NCI-H1436 treated with DMSO at 0.1 percent for 48 hours (cell line): Measurements from ENCODE around the gene PACRG.

Source experiments
- DNase-seq: peaks from one replicate; lab custom pipeline; 2025; lab: John Stamatoyannopoulos, UW

Gene PACRG

GRCh38 chr6:163085861-163086623, 358.3 kb downstream of the PACRG start:
- DNase-seq, result no peak

- DNase-seq, result no peak
Measured at GRCh38 chr6:163086624-163086920, 358.8 kb downstream of the PACRG start.

DNA sequence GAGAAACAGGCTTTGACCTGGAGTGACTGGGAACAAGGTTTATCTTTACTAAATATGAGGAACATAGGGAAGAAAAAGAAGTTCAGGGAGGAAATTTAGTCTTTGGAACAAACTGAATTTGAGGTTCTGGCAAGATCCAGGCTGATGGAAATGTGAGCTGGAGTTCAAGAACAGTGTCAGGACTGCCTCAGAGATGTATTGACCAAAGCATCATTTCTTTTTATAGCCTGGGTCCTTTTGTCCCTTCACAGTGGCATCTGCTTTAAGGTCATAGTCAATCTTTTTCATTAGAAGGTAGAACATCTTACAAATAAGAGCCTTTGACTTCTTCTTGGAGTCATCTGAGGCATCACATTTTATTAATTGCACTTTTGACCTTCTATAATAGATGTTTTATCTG, 360.2 kb downstream of the PACRG start:
- no peak for DNase-seq

DNA sequence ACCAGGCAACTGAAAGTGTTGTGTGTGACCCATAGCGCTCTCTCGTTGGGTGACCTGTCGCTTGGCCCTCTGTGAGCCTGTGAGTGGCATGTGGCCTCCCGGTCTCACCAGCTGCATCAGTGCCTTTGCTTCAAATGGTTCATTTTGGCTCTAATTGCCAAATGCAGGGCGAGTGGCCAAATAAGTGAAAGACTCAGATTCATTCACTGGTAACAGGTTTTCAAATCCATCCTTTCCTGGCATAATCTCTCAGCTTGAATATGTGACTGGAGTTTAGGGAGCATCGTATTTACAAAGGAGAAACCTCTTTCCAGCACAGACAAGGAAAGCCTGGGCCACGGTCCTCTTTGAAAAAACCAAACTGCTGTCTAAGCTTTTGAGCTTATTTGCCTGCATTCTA, 365.1 kb downstream of the PACRG start:
- no peak for DNase-seq

GRCh38 chr6:163094881-163095280, 367.1 kb downstream of the PACRG start:
- DNase-seq, result no peak

- DNase-seq, result no peak
Measured at GRCh38 chr6:163095401-163095800, 367.6 kb downstream of the PACRG start.

GRCh38 chr6:163098827-163099479, 371.2 kb downstream of the PACRG start:
- no peak for DNase-seq

GRCh38 chr6:163099621-163100171, 371.9 kb downstream of the PACRG start:
- DNase-seq, result no peak

GRCh38 chr6:163100259-163100658, 372.5 kb downstream of the PACRG start:
- DNase-seq, result no peak

GRCh38 chr6:163113358-163113962, 385.7 kb downstream of the PACRG start:
- DNase-seq, result no peak

- no peak for DNase-seq
Measured at GRCh38 chr6:163118941-163119340, 391.2 kb downstream of the PACRG start.

DNA sequence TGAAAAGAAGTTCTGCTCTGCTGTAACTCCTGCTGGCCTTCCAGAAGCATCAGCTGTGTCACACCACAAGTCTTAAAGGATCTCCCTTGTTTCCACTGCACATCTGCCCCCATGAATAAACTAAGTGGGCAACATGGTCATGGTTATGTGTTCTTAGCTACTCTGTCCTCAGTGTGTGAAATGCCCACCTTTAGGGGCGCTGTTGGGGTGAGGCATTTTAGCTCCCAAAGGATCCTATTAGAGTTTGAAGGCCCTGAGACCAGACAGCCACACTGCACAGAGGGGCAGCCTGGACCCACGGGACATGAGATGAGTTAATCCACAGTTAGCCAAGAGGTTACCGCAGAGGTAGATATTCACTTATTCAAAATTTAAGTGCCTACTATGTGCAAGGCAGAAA, 392.4 kb downstream of the PACRG start:
- no peak for DNase-seq

GRCh38 chr6:163121270-163121669, 393.5 kb downstream of the PACRG start:
- no peak for DNase-seq

GRCh38 chr6:163122365-163122764, 394.6 kb downstream of the PACRG start:
- DNase-seq, result peak; percentile 12

- no peak for DNase-seq
Measured at GRCh38 chr6:163123098-163123497, 395.3 kb downstream of the PACRG start.

GRCh38 chr6:163126741-163127140, 399.0 kb downstream of the PACRG start:
- DNase-seq, result no peak

DNA sequence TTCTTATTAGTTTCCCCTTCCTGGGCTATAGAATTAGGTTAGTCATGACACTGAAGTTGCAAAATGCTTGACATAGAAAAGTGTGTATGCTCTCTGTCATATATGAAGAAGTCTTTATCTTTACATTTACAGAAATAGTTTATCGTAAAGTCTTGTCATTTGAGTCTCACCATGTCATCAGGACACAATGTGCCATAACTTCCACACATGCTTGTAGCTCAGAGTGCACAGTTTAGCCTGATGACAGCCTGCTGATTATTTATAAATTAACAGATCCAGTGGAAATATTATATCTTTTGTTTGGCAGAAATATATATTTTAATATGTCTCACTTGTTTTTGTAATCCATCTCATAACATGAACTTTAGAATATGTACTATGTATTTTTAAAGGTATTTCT, 399.8 kb downstream of the PACRG start:
- no peak for DNase-seq

DNA sequence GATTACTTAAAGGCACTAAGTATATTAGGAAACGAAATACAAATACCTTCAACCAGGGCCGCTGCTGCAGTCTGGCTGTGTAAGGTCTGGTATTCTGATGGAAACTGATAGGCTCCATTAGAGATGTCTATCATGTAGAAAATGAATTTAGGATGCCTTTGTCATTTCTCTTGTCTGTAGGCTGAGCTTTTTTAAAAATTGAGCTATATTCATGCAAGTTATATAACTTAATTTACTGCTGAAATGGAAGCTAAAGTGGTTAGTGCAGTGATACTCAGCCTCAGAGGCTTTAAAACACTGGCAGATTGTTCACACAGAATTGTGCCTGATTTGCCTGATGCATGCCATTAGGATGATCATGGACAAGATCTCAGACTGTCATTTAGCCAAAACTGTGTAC, 400.6 kb downstream of the PACRG start:
- no peak for DNase-seq

DNA sequence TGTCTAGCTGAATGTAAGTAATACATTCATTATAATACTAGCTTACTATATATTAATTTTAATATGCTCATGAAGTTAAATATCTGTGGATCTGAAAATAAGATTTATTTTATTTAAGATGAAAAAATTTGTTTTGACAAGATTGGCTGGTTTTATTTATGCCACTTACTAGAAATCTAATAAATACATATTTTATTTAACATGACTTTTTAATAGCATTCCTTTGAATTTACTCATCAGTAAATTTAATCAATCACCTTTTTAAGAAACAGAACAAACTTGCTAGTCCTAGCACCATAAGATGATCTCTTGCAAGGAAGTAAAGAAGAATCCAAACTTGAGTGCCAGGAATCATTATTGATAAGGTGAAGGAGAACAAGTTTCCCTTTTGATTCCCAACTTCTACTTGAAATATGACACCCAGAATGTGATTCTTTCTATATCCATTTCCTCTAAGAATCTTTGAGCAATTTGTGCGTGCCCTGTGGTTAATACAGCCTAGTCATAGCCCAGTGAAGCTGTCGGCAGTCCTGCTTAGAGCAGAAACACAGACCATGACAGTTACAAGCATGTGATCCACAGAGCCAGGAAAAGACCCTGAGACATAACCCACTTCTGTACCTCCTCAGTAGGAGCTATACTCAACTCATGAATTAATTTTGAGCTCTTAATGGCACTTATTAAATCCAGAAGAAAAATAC, 404.4 kb downstream of the PACRG start:
- no peak for DNase-seq

DNA sequence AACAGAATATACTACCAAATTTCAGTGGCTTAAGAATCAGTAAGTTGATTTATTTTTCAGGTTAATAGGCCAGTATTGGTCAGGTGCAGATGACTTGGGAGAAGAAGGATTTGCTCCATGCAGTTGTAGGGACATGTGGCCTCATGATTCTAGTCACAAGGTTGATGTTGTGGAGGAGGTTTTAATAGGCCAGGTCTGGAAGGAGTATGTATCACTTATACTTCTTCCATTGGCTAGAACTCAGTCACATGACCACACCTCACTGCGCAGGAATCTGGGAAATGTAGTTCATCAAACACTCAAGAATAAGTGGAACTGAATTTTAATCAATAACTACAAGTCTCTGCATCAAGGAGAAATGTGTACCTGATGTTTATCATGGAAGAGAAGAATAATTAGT, 405.2 kb downstream of the PACRG start:
- no peak for DNase-seq

DNA sequence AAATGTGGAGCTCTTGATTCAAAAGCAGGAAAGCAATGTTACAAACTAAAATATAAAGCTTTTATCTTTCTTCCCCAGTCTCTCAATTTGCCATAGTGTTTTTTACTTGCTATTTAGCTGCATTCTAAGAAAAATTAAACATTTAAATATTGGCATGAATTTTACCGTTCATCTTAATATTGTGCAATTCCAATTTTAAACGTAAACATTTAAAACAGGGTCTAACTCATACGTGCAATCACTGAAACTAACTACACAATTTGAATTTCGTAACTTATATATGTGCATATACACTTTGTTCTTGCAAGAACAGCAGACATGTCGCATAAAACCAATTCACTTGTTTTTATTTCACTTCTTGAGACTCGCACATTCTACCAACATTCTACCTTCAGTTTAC, 405.9 kb downstream of the PACRG start:
- DNase-seq, result no peak

DNA sequence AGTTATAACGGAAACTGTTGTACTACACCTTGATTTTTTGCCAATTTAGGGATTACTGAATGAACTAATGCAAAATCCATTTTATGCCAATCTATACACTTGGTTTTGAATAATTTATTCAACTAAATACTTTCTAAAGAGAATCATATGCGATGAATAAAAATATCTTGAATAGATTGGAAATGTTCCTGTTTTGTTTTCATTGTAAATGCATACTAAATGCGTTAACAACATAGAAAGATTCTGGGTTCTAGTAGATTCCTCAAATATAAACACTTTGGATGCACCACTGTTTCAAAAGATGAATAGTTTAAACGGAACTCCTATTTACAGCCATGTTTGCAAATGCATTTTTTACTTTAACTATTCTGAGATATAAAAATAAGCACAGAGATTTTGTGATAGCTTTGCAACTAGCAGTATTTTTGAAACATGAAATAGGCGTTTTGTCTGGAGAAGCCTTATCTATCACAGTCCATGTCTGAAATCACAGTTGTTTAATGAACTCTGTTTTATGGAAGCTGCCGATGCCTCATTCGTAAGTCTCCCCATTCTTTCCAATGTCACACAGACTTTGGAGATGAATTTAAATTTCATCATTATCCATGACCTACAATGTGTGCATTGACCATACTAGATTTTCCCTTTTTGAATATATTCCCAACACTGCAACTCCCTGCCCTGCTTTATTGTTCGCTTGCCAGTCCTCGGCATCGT, 409.1 kb downstream of the PACRG start:
- no peak for DNase-seq
